ENCODE results near the gene ATF7IP. TPM values are rescaled to one million over a fixed set of nuclear protein-coding genes. Genes with fewer than 3 reads are reported as not detected.
"Not testable (repeated sequence)": the region's sequence is repeated elsewhere in the genome, so short reads cannot be mapped to it uniquely, and the experiment has no call there.

The ATF7IP gene
- total and polyA plus RNA-seq, 7 donors, result 3.9 to 56.3 (median 28.5) TPM

DNA sequence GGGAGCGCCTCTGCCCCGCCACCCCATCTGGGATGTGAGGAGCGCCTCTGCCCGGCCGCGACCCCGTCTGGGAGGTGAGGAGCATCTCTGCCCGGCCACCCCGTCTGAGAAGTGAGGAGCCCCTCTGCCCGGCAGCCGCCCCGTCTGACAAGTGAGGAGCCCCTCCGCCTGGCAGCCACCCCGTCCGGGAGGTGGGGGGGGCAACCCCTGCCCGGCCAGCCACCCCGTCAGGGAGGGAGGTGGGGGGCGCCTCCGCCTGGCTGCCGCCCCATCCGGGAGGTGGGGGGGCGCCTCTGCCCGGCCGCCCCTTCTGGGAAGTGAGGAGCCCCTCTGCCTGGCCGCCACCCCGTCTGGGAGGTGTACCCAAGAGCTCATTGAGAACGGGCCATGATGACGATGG is 10.8 kb upstream of the ATF7IP start:
- H3K27me3 ChIP-seq (ENCODE audit: insufficient read depth in 3 of 3, low read length in 2 of 3); H3K4me1 ChIP-seq; DNase-seq; ATAC-seq; H3K36me3 ChIP-seq (ENCODE audit: insufficient read depth in 1 of 2, low read depth in 1 of 2); H3K27ac ChIP-seq; H3K4me3 ChIP-seq; intact Hi-C loops (cut with DNase I): not testable (repeated sequence)
- peaks cover 13% of the 10 kb centered on the region for H3K9me3 ChIP-seq
- WGBS, 3 donors, result 93 to 98% (median 96%) methylated on average over 16 to 26 of the region's 28 CpGs

GRCh38 chr12:14356147-14356546 is 9.3 kb upstream of the ATF7IP start:
- DNase-seq (no peak), ATAC-seq (no peak)
- WGBS, 3 donors, result 81 to 91% (median 86%) methylated on average over 1 of the region's 1 CpG
- Histone ChIP-seq H3K27me3 (ENCODE audit: insufficient read depth in 3 of 3, low read length in 2 of 3) (no peaks in the 10 kb centered on the region), H3K36me3 (ENCODE audit: insufficient read depth in 1 of 2, low read depth in 1 of 2) (no peaks in the 10 kb centered on the region), H3K27ac (no peak overlapping the region), H3K4me3 (no peak overlapping the region), H3K4me1 (no peaks in the 10 kb centered on the region), H3K9me3 (peaks cover 6% of the 10 kb centered on the region)
- intact Hi-C loops (cut with DNase I), result no loop called here
- TF ChIP-seq, protein P1, sequence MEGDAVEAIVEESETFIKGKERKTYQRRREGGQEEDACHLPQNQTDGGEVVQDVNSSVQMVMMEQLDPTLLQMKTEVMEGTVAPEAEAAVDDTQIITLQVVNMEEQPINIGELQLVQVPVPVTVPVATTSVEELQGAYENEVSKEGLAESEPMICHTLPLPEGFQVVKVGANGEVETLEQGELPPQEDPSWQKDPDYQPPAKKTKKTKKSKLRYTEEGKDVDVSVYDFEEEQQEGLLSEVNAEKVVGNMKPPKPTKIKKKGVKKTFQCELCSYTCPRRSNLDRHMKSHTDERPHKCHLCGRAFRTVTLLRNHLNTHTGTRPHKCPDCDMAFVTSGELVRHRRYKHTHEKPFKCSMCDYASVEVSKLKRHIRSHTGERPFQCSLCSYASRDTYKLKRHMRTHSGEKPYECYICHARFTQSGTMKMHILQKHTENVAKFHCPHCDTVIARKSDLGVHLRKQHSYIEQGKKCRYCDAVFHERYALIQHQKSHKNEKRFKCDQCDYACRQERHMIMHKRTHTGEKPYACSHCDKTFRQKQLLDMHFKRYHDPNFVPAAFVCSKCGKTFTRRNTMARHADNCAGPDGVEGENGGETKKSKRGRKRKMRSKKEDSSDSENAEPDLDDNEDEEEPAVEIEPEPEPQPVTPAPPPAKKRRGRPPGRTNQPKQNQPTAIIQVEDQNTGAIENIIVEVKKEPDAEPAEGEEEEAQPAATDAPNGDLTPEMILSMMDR (IDR thresholded peaks at IDR 0.05), result no peak

GRCh38 chr12:14357486-14357885 is 8.0 kb upstream of the ATF7IP start:
- WGBS, 3 donors, result 94 to 98% (median 96%) methylated on average over 1 of the region's 1 CpG
- Histone ChIP-seq H3K36me3 (ENCODE audit: insufficient read depth in 1 of 2, low read depth in 1 of 2) (no peaks in the 10 kb centered on the region), H3K9me3 (peaks cover 3% of the 10 kb centered on the region), H3K4me1 (no peaks in the 10 kb centered on the region), H3K27me3 (ENCODE audit: insufficient read depth in 3 of 3, low read length in 2 of 3) (no peaks in the 10 kb centered on the region), H3K4me3 (no peak overlapping the region), H3K27ac (no peak overlapping the region)
- ATAC-seq, result no peak
- TF ChIP-seq, protein P1 (IDR thresholded peaks at IDR 0.05), result no peak
- DNase-seq, result no peak
- intact Hi-C loops (cut with DNase I), result no loop called here

- intact Hi-C loops (cut with DNase I), result loop anchor here in 1 of 2 donors (5.0 kb wide), 1 partner anchor 100 kb away; no protein-coding TSS in a partner anchor
- DNase-seq (no peak), ATAC-seq (no peak)
- H3K27ac ChIP-seq, result no peak overlapping the region
- no peaks in the 10 kb centered on the region for H3K9me3 ChIP-seq
- WGBS, 3 donors, result 74 to 84% (median 81%) methylated on average over 1 of the region's 1 CpG
- TF ChIP-seq, protein P1 (IDR thresholded peaks at IDR 0.05), result no peak
- no peaks in the 10 kb centered on the region for H3K4me1 ChIP-seq
- no peaks in the 10 kb centered on the region for H3K27me3 ChIP-seq (ENCODE audit: insufficient read depth in 3 of 3, low read length in 2 of 3)
- no peak overlapping the region for H3K4me3 ChIP-seq
- no peaks in the 10 kb centered on the region for H3K36me3 ChIP-seq (ENCODE audit: insufficient read depth in 1 of 2, low read depth in 1 of 2)
These were observed 3.1 kb upstream of the ATF7IP start for GRCh38 chr12:14362352-14362751.

GRCh38 chr12:14364583-14365271 is 755 bp upstream of the ATF7IP start:
- DNase-seq, result no peak
- Histone ChIP-seq H3K36me3 (ENCODE audit: insufficient read depth in 1 of 2, low read depth in 1 of 2) (no peaks in the 10 kb centered on the region), H3K4me1 (peaks cover 5% of the 10 kb centered on the region), H3K4me3 (peak overlapping the region; percentile 81), H3K27ac (peak overlapping the region; percentile 97), H3K27me3 (ENCODE audit: insufficient read depth in 3 of 3, low read length in 2 of 3) (no peaks in the 10 kb centered on the region), H3K9me3 (no peaks in the 10 kb centered on the region)
- 91 to 92% (median 91%) methylated on average over 8 of the region's 8 CpGs for WGBS, 3 donors
- no peak for ATAC-seq
- intact Hi-C loops (cut with DNase I), result loop anchor here (5.0 kb wide), 3 partner anchors 48 to 1577 kb away; partner anchors contain the start of gene APOLD1 (in 1 of the 2)
- TF ChIP-seq, protein P1 (IDR thresholded peaks at IDR 0.05), result no peak
